ENCODE results near the gene SMYD5.
"Not testable (repeated sequence)": the region's sequence is repeated elsewhere in the genome, so short reads cannot be mapped to it uniquely, and the experiment has no call there.

SMYD5 gene

DNA sequence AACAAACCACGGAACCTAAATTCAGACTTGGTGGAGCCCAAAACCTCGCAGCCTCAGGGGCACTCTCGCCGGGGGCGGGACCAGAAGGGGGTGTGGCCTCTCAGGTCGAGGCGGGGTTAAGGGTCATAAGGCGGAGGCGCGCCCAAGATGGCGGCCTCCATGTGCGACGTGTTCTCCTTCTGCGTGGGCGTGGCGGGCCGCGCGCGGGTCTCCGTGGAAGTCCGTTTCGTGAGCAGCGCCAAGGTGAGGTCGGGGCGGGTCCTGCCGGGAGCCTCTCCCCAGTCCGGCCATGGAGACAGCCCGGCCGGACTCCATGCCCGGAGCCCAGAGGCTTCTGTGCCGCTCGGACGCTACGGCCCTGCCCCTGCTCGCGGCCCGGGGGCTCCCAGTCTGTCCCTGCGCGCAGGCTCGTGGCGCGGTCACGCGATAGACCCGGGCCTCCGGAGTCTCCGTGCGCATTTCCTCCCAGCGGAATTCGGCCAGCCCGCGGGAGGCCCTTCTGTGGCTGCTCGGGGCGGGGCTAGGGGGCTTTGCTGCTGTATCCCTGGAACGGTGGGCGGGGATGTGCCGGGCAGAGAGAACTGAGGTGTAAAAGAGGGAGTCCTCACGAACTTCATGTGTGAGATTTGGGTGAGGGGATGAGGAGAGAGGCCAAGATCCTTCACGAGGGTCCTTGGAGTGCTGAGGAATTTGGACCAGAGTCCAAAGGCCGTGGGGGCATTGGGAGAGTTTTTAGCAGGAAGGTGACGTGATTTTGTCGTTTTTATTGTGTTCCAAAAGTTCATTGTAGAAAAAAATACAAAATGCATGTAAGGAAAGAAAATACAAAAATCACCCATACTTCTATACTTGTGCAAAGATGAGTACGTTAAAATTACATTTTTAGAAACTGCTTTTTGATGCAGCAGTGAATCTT lies at the start of gene SMYD5:
Gene SMYD5, plus strand, starts transcription at position 126 of the 916 bp plus-strand sequence. Its CDS starts 22 bp downstream, at position 148.
- DNase-seq (ENCODE audit: low read depth), result peak; percentile 70

DNA sequence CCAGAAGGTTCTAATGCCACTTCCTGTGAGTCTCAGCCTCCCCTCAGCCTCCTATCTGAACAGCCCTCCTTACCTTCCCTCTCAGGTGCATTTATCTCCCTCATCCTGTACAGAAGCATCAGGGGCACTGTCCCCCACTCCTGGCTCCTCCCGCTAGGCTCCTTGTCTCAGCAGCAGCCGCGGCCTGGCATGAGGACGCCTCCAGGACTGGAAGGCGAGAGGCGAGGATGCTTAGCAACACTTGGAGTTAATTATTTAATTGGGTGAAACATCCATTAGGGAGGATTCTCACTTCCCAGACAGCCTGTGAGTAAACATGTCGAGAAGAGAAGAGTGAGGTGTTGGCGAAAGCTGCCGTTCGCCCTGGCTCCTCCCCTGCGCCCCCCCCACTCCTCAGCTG lies 48.1 kb upstream of the SMYD5 start:
- not testable (repeated sequence) for DNase-seq (ENCODE audit: low read depth)

DNA sequence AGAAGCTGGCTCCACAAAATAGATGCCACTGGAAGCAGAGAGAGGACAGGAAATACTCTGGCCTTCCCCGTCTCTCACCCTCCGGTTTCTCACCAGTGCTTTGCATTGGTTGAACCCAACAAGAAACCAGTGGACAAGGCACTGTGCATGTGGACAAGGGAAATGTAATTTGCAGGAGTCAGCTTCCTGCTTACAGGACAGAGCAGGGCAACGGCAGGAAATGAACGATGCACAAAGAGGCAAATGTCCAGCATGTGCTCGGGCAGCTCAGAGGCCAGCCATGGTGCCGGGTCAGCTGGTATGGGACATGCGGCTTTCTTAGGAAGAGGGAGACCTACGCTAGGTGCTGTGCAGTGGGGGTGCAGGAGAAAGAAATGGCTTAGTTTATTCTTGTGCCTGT lies 47.2 kb upstream of the SMYD5 start:
- DNase-seq (ENCODE audit: low read depth), result not testable (repeated sequence)

DNA sequence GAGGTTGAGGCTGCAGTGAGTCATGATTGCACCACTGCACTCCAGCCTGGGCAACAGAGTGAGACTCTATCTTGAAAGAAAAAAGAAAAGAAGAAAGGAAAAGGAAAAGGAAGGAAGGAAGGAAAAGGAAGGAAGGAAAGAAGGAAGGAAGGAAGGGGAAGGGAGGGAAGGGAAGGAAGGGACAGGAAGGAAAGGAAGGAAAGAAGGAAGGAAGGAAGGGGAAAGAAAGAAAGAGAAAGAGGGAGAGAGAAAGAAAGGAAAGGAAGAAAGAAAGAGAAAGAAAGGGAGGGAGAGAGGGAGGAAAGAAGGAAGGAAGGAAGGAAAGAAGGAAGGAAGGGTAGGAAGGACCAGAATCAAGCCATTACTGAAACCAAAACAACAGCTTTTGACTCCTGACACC lies 45.7 kb upstream of the SMYD5 start:
- DNase-seq (ENCODE audit: low read depth), result not testable (repeated sequence)

DNA sequence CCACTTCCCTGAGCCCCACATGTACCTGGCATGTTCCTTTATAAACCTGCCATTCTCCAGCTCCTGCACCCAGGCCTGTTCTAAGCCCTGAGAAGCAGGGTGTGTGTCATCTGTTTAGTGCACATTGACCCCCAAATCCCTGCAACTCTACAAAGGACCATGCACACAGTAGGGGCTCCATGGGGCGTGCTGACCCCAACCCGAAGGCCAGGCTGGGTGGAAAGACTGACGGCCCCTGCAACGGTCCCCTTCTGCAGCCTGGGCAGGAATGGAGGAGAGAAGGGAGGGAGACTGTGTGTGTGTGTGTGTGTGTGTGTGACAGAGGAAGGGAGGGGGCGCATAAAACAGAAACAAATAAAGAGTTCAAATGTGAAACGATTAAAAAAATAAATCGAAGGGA lies 43.7 kb upstream of the SMYD5 start:
- not testable (repeated sequence) for DNase-seq (ENCODE audit: low read depth)

DNA sequence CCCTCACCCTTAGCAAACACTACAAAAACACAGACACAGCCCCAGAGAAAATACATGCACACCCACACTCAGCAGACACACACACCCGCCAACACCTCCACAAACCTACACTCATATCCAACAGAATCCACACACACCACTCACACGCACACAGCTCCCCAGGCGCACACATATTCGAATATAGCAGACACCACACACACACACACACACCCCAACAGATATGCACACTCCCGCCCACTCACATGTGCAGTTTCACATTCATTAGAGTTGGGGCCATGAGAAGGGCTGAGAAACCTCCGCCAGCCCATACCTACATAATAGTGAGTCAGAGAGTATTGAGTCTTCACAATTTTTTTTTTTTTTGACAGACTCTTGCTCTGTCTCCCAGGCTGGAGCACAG lies 41.1 kb upstream of the SMYD5 start:
- DNase-seq (ENCODE audit: low read depth), result no peak

DNA sequence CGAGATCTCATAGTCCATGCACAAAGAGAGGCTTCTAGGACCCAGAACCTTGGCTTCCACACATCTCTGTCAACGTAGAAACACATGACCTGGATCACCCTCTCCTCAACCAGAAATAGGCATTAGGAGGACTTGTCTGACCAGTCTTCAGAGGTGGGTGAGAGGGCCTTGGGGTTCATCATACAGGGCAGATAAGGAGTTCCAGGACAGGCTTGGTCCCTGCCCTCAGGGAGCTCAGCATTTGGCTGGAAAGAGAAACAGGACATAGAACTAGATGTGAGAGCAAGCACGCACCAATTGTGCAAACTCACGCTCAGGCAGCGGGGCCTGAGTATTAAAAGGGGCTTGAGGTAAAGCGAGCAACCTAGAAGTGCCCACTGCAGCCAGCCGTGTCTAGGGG lies 40.3 kb upstream of the SMYD5 start:
- DNase-seq (ENCODE audit: low read depth), result no peak

DNA sequence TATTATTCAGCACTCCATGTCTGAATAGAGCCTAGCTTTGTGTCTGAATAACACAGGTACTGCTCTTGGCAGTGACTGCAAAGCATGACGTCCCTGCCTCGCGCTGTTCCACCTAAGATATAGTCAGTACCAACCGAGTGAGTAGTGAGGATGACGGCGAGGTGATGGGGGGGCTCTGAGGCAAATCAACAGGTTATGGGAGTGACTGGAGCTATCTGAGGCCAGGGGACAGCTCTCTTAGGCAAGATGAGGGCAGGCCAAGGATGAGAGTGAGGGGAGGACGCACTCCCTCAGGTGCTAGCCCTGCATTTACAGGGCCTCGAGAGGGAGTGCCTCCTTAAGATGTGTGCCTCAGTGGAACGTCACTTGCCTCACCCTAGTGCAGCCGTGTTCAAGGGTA lies 39.8 kb upstream of the SMYD5 start:
- DNase-seq (ENCODE audit: low read depth), result no peak

DNA sequence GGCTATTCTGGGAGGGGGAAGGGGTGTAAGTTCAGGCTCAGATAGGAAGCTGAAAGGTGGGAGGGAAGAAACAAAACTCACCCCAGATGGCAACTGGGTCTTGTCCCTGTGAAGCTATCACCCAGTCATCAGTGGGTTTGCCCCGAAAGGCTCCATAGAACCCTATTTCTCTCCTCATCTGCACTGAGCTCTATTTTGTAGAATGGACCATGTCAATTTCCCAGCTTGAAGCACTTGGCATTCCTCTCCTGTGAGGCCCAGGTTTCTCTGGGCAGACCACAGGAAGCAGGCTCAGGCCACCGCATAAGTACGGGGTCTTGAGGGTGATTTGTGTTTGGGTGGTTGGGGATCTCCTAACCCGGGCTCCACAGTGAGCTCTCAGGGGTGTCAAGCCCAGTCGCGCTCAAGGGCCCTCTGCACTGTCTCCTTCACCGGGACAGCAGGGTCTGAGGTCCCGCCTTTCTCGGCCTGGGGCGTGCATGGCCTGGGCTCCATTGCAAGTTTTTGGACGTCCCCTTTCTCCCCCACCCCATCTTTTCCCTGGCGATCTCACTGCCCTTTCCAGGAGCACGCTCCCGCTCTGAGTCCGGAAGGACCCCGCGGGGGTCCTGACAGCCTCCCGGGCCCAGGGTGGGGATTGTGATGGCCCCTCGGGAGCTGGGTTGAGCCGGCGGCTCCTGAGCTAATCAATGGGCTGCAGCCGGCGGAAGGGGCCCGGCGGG lies 38.9 kb upstream of the SMYD5 start:
- DNase-seq (ENCODE audit: low read depth), result no peak

DNA sequence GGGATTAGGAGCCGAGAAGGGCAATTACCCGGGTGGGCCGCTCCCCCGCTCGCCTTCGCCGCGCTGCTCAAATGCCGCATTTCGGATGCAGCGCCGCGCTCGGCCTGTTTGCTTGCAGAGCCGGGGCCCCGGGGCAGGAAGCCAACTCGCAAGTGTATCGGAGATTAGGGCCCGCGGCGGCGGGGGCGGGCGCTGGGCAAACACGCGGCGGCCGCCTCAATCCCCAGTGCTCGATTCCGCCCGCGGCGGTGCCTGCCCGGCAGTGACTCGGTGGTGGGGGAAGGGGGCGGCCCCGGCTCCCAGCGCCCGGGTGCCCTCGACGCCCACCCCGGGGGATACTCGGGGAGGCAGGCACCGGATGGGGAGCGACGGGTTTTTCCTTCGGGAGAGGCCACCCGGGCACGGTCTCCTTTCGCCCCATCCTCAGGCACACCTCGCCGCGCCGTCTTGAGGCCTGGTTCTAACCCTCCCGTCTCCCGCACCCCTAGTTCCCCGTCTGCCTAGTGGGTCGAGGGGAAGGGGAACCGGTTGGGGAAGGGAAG lies 38.3 kb upstream of the SMYD5 start:
- peak; percentile 42 for DNase-seq (ENCODE audit: low read depth)

DNA sequence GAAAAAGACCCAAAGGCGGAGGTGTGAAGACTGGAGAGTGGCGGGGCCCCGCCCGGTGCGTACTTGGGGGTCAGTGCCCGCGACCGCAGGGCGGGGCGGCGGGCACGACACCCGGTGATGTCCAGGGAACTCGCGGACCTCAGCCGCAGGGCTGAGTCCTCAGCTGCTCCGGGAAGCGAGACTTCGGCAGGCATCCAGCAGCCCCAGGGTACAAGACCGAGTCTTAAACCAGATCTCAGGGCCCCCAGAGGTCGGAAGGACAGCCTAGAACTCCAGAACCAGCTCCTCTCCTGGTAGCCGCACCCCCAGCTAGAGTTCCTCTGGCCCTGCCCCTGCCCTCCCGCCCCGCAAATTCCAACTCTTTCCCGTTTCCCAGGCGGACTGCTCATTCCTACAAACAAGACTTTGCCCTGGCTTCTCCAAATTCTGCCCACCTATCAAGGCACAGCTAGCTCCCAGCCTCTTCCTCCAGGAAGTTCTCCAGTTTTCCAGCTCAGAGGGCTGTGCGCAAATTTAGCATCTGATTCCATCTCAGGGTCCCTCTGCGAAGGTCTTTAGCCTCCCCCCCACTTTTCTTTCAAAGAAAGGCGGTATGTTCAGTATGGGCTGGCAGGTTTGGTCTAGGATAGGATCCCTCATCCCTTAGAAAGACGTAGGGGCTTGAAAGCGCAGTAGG lies 37.7 kb upstream of the SMYD5 start:
- DNase-seq (ENCODE audit: low read depth), result no peak

DNA sequence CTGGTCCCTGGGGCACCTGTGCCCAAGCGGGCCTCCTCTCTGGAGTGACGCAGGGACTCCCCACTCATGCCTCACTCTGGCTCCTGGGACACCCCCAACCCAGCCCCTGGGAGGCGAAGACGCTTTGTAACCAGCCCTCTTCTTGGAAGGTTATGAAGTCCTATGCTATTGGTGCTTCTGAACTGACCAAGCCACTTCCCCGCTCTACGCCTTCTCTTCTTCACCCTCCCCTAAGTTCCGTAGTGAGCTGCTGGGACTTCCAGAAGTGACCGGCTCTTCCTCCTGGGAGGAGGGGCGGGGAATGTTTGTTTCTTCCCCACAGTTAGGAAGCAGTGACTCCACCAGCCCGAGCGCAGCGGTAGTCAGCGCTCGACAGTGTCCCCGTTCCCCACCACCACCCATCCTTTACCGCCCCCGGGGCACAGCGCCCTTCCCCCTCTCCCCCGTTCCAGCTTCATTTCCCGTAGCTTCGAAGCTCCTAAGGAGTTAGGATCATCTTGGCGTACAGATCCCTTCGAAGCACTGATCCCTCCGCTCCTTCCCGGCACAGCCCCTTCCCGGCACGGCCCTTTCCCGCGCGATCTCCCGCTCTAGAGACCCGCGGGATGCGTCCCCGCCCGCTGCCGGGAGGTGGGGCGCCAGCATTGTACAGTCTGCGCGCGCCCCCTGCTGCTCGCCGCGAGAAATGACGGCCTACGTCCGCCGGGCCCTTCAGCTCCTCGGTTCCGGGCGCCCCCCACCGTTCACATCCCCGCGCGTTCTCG lies 37.0 kb upstream of the SMYD5 start:
- peak; percentile 88 for DNase-seq (ENCODE audit: low read depth)

DNA sequence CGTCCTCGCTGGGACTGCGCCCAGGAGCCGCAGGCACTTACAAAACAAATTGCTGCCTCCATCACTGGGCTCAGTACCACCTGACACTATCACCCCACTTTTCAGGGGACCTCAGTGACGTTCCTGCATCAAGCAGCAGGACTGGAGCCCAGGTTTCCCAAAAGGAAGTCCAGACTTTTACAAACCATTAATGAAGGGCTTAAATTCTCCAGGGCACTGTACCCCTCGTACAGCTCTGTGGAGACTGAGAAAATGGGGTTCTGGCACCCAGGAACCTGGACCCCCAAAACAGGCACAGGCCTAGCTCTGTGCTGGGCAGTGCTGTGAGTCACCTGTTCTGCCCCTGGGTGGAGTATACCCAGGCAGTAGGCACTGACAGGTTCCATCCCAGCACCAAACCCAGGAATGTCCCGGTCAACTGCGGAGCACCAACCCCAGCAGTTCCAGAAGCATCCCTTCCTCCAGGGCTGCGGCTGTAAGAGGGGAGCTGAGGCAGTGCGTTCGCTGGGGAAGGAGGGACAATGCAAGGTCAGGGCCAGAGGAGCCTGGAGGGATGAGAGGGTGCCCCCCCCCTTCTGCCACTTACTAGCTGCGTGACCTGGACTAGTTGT lies 36.3 kb upstream of the SMYD5 start:
- DNase-seq (ENCODE audit: low read depth), result no peak

DNA sequence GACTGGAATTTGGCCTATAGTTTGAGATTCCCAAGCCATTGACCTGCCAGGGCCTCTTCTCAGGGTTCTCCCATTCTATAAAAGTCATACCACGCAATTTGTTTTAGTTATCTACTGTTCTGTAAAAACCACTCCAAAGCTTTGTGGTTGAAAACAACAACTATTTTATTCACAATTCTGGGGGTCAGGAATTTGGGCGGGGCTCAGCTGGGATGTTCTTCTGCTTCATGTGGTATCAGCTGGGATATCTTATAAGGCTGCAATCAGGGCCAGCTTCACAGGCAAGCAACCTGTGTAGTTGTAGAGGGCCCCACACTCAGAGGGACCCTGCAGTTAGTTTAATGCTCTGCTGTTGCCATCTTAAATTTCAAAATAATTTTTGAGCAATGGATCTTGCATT lies 28.1 kb upstream of the SMYD5 start:
- no peak for DNase-seq (ENCODE audit: low read depth)

DNA sequence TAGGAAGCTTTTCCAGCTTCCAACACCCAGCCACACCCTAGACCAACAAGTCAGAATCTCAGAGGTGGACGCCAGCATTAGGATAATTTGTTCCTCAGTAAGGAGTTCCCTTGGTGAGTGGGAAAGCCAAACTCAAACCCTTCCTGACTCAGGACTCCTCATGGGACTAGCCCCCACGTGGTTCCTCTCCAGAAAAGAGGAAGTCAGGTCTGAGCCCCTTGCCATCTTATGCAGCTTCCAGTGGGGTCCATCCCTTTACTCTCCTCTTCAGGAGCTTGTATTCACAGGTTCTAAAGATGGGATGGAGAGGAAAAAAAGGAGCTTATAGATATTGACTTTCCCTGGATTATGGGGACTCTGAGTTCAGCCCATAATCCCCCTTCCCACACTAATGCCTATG lies 26.5 kb upstream of the SMYD5 start:
- DNase-seq (ENCODE audit: low read depth), result no peak

DNA sequence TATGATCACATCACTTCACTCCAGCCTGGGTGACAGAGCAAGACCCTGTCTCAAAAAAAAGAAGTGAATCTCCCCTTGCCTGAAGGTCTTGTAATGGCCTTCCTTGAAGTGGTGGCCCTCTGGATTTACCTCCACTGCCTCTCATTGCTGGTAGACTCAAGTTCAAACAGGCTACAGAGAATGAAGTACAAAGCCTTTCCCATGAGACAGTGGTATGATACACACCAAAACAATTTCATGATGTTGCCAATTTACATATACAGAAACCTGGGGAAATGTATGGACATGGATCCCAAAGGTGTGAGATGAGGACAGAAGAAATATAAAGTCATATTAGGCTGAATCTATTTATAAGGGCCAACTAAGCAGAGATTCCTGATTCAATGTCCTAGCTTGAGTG lies 16.5 kb upstream of the SMYD5 start:
- DNase-seq (ENCODE audit: low read depth), result no peak

DNA sequence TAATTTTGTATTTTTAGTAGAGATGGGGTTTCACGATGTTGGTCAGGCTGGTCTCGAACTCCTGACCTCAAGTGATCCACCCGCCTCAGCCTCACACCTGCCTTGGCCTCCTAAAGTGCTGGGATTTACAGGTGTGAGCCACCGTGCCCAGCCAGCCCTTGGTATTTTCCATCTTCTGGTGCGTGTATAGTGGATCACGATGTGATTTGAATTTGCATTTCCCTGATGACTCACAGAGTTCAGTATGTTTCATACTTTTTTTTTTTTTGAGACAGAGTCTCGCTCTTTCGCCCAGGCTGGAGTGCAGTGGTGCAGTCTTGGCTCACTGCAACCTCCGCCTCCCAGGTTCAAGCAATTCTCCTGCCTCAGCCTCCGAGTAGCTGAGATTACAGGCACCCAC lies 13.8 kb upstream of the SMYD5 start:
- not testable (repeated sequence) for DNase-seq (ENCODE audit: low read depth)

DNA sequence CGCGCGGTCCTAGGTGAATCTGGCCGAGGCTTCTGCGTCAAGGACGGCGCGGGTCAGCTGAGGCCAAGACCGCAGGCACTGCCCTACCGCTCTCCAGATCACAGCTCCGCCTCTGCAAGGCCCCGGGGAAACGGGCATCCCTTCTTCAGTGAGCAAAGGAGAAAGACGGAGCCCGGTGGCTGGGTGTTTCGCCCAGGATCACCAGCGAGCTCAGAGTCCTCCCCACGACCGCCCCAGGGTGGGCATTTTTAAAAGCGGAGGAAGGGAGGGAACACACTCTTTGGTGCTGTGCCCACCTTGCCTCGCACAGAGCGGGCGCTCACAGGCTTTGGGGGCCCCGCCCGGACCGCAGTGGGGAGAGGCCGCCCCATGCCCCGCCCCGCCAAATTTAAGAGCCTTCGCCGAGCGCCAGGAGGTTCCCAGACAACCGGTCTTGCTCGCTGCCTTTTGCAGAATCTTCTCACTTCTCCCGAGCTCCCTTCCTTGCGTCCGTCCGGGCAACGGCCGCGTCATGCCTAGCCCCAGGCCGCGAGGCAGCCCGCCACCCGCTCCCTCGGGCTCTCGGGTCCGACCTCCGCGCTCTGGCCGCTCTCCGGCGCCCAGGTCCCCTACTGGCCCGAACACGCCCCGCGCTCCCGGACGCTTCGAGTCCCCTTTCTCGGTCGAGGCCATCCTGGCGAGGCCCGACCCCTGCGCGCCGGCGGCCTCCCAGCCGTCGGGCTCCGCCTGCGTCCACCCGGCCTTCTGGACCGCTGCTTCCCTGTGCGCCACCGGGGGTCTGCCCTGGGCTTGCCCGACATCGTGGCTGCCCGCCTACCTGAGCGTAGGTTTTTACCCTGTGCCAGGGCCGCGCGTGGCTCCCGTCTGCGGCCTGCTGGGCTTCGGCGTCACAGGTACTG lies 11.6 kb upstream of the SMYD5 start, which contains the start of gene NOTO:
Gene NOTO, plus strand, starts transcription at position 419 of the 899 bp plus-strand sequence. Its CDS starts 93 bp downstream, at position 512.
- no peak for DNase-seq (ENCODE audit: low read depth)

DNA sequence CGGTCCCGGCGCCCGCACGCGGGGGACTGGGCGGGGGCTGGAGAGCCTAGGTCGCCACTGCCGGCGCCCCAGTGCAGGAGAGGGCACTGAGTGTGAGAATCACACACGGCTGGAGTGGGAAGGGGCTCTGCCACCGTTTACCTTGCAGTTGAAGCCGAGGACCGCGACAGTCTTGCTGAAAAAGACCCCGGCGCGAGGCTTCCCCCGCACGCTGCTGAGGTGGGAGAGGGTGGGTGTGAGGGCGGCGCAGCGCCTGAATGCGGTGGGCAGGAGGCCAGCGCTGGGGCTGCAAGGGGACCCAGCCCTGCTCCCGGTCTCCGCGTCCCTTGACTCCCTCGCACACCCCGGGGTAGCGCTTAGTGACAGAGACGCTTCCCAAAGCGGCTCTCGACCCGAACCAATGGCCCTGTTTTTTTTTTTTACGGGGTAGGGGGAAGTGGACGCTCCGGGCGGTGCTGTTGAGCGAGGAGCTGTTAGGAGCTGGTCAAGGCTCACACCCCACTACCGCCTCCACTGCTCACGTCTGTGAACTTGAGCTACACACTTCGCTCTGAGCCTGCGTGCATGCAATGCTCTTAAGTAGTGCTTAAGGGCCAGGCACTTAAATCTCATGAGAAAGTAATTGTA lies 10.9 kb upstream of the SMYD5 start:
- DNase-seq (ENCODE audit: low read depth), result no peak

DNA sequence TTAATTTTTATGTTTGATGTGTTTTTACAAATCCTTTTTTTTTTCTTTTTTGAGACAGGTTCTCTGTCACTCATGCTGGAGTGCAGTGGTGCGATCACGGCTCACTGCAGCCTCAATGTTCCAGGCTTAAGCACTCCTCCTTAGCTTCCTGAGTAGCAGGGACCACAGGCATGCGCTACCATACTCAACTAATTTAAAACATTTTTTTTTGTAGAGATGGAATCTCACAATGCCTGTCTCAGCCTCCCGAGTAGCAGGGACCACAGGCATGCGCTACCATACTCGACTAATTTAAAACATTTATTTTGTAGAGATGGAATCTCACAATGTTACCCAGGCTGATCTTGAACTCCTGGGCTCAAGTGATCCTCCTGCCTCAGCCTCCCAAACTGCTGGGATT lies 8.4 kb upstream of the SMYD5 start:
- no peak for DNase-seq (ENCODE audit: low read depth)
